GM19324 (cell line): ENCODE measurements around the gene L3MBTL4.
"Not testable (repeated sequence)": the region's sequence is repeated elsewhere in the genome, so short reads cannot be mapped to it uniquely, and the experiment has no call there.

Experiments
- ATAC-seq: cut with Tn5 transposase; IDR thresholded peaks from one replicate; pipeline ENCODE4 v1.9.1; 2021; ENCODE audit warnings: mild to moderate bottlenecking, moderate library complexity; ENCODE audit not compliant: unreplicated experiment, low FRiP score

The L3MBTL4 gene

GRCh38 chr18:6315517-6316331, 99.0 kb downstream of the L3MBTL4 start:
- no peak for ATAC-seq

- ATAC-seq = no peak
Observed at GRCh38 chr18:6313415-6313814, 101.3 kb downstream of the L3MBTL4 start.

GRCh38 chr18:6311456-6312215, 103.1 kb downstream of the L3MBTL4 start:
- ATAC-seq = no peak

GRCh38 chr18:6310714-6311113, 104.0 kb downstream of the L3MBTL4 start:
- ATAC-seq = no peak

- ATAC-seq = no peak
Observed at GRCh38 chr18:6297875-6298274, 116.8 kb downstream of the L3MBTL4 start.

- no peak for ATAC-seq
Observed at GRCh38 chr18:6294148-6294784, 120.4 kb downstream of the L3MBTL4 start.

- no peak for ATAC-seq
Observed at GRCh38 chr18:6289843-6290242, 124.9 kb downstream of the L3MBTL4 start.

- ATAC-seq = no peak
Observed at GRCh38 chr18:6286585-6286984, 128.1 kb downstream of the L3MBTL4 start.

GRCh38 chr18:6284761-6285160, 129.9 kb downstream of the L3MBTL4 start:
- no peak for ATAC-seq

- no peak for ATAC-seq
Observed at GRCh38 chr18:6284300-6284699, 130.4 kb downstream of the L3MBTL4 start.

GRCh38 chr18:6281874-6282273, 132.8 kb downstream of the L3MBTL4 start:
- no peak for ATAC-seq

- ATAC-seq = no peak
Observed at GRCh38 chr18:6280211-6280743, 134.4 kb downstream of the L3MBTL4 start.

- no peak for ATAC-seq
Observed at GRCh38 chr18:6279308-6279707, 135.4 kb downstream of the L3MBTL4 start.

- ATAC-seq = no peak
Observed at GRCh38 chr18:6273423-6273822, 141.3 kb downstream of the L3MBTL4 start.

- ATAC-seq = not testable (repeated sequence)
Observed at GRCh38 chr18:6272144-6272543, 142.6 kb downstream of the L3MBTL4 start.

- no peak for ATAC-seq
Observed at GRCh38 chr18:6271585-6271984, 143.1 kb downstream of the L3MBTL4 start.

GRCh38 chr18:6270771-6271216, 143.9 kb downstream of the L3MBTL4 start:
- peak; percentile 99 for ATAC-seq

- no peak for ATAC-seq
Observed at GRCh38 chr18:6269660-6270332, 144.9 kb downstream of the L3MBTL4 start.

- no peak for ATAC-seq
Observed at GRCh38 chr18:6266212-6266611, 148.5 kb downstream of the L3MBTL4 start.

GRCh38 chr18:6261938-6262337, 152.8 kb downstream of the L3MBTL4 start:
- no peak for ATAC-seq
